Epithelial cell of esophagus (primary cell): ENCODE data around the gene MRLN.
"Not testable (repeated sequence)": the region's sequence is repeated elsewhere in the genome, so short reads cannot be mapped to it uniquely, and the experiment has no call there.

Experiments
- DNase-seq: peaks from one replicate; pipeline ENCODE4 v3.0.0; 2010; ENCODE audit warnings: low read depth
- H3K4me3 ChIP-seq: 2 replicates; pipeline ENCODE4 v1.5.1; 2011; ENCODE audit warnings: mild to moderate bottlenecking, low read length, control low read depth
- CTCF ChIP-seq: IDR thresholded peaks from 2 replicates; pipeline ENCODE4 v1.5.1; 2011; ENCODE audit warnings: low read depth, mild to moderate bottlenecking, low read length, control low read depth, inconsistent platforms; ENCODE audit not compliant: insufficient read depth; ENCODE audit errors: missing control alignments

The MRLN gene

DNA sequence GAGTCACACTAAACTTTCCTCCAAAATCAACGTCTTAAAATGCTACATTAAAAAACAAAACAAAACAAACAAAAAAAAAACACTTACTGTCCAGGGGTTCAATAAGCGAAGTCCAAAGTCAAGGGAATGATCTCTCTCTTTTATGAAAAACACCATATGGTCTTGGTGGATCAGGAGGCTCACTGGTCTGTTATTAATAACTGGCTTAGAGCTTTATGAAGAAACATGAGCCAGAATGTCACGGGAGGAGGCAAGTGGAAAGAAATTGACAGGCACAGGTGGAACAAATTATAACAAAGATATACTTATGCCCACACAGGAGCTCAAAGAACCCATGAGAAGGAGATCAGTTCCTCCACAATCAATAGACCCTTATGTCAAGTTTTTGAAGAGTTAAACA is at the start of gene MRLN:
MRLN (minus strand) TSS at position 189 of the 400 bp plus-strand sequence.
- H3K4me3 ChIP-seq = no peak within 1 kb of the TSS
- no peak for DNase-seq
- no peak for TF ChIP-seq CTCF

- no peak for DNase-seq
- TF ChIP-seq CTCF = no peak
Measured at GRCh38 chr10:59801171-59801570, 47.9 kb upstream of the MRLN start.

GRCh38 chr10:59799421-59799820 is 46.2 kb upstream of the MRLN start:
- no peak for TF ChIP-seq CTCF
- no peak overlapping the region for H3K4me3 ChIP-seq

More at GRCh38 chr10:59801171-59801570, 47.9 kb upstream of the MRLN start:
- no peak overlapping the region for H3K4me3 ChIP-seq

DNA sequence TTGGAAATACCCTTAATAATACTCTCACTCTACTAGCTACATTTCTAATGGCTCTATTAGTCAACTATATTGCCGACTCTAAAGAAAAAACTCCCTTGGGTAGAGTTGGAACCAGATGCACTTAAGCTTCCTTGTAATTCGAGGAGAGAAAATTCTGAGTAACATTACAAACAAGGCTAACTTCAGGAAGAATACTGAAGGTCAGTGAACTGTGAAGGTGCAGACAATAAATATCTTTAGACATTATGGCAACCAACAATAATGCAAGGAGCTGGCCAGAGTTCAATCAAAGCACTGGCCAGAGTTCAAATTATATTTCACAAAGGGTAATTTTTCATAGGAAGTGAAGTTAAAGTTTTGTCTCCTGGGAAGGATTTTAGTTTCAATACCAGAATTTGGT is 40.7 kb upstream of the MRLN start:
- TF ChIP-seq CTCF = no peak
- no peak for DNase-seq
- H3K4me3 ChIP-seq = no peak overlapping the region

More at GRCh38 chr10:59799421-59799820, 46.2 kb upstream of the MRLN start:
- DNase-seq = no peak

GRCh38 chr10:59792812-59793211 is 39.6 kb upstream of the MRLN start:
- no peak for DNase-seq
- TF ChIP-seq CTCF = no peak

GRCh38 chr10:59791601-59792000 is 38.3 kb upstream of the MRLN start:
- H3K4me3 ChIP-seq = no peak overlapping the region
- DNase-seq = no peak
- TF ChIP-seq CTCF = no peak

More at GRCh38 chr10:59792812-59793211, 39.6 kb upstream of the MRLN start:
- no peak overlapping the region for H3K4me3 ChIP-seq

DNA sequence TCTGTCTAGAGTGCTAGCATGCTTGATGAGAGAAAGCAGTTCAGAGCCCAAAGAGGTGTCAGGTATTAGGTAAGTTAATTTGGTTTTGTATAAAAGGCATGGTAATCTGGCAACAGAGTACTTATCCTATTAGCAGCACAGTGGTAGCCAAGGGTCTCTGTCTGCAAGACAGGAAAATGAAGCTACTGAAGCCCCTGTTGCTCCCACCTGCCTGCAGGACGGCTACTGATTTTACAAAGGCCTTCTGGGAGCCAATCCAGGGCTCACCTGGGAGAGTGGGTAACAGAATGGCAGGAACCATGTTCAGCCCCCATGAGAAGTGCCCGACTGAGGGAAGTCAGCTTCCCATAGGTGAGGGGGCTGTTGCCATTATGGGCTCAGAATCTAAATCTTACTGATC is 36.8 kb upstream of the MRLN start:
- not testable (repeated sequence) for DNase-seq, H3K4me3 ChIP-seq

DNA sequence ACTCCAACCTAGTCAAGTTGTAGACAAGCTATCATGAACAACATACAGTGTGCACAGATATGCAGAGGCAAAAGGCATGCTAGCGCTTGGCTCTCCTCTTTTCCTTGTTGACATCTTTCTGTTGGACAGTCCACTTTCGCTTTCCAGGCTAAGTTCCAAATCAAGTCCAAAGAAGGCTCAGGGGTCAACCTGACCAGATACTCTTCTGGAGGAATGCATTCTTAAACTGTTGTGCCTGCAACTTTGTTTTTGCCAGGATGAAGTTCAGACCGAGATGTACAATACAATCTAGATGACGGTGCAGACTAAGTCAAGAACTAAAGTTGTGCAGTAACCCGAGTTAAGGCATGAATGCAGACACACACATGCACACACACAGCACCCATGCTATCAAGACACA is 35.7 kb upstream of the MRLN start:
- DNase-seq = not testable (repeated sequence)

DNA sequence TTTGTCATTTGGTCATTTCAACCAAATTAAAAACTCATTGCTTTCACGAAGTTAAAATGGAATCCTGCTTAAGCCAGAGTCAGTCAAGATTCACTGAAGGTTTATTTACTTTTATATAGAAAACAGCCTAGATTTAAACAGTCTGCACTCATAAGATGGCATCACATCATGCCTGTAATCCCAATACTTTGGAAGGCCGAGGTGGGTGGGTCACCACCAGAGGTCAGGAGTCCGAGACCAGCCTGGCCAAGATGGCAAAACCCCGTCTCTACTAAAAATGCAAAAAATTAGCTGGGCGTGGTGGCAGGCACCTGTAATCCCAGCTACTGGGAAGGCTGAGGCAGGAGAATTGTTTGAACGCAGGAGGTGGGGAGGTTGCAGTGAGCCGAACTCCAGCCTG is 33.8 kb upstream of the MRLN start:
- H3K4me3 ChIP-seq, DNase-seq: not testable (repeated sequence)

More for the DNA sequence above, 35.7 kb upstream of the MRLN start:
- not testable (repeated sequence) for H3K4me3 ChIP-seq

- DNase-seq, H3K4me3 ChIP-seq: not testable (repeated sequence)
Measured at GRCh38 chr10:59785476-59785875, 32.2 kb upstream of the MRLN start.
